ENCODE measurements around the gene PARVB. TPM values are rescaled to one million over a fixed set of nuclear protein-coding genes. Genes with fewer than 3 reads are reported as not detected.

Gene PARVB
- total and polyA plus RNA-seq, 10 of the 15 experiments (the other 5 are each of a cell fraction or from before 2014, with no cell fraction given): 5.2 to 264 (median 76.0) TPM

DNA sequence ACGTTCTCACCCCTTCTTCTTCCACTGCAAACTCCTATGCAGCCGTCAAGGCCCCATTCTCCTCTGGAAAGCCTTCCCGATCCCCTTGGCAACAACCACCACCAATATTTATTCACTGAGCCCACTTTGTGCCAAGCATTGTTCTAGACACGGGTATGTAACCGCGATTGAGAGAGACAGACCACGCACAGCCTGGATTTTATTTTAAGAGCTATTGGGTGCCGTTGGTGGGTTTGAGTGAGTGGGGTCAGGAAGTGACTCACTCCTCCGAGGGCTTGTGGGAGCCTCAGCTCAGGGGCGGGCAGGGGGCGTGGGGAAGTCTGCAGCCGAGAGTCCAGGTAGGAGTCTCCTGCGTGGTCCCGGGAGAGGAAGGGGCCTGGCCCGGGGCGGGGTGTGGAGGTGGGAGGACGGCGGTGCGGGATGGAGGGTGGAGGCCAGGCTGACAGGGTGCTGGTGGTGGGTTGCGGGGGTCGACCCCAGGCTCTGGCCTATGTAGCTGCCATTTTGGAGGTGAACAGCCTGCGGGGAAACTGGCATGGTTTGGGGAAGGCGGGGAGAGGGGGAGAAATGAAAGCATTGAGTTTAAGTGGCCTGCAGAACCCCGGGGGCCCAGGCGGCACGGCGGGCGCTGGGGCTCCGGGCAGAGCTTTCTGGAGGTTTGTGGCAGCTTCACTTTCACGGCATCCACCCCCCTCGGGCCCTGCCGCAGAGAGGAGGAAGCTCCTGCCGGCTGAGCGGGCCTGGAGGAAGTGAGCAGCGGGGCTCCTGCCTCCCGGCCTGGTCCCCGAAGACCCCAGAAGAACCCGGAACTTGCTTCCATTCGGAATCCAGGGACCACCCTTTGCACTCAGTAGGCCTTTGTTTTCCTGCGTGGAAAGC, 157.2 kb downstream of the PARVB start (continued):
- TF ChIP-seq, protein P1, sequence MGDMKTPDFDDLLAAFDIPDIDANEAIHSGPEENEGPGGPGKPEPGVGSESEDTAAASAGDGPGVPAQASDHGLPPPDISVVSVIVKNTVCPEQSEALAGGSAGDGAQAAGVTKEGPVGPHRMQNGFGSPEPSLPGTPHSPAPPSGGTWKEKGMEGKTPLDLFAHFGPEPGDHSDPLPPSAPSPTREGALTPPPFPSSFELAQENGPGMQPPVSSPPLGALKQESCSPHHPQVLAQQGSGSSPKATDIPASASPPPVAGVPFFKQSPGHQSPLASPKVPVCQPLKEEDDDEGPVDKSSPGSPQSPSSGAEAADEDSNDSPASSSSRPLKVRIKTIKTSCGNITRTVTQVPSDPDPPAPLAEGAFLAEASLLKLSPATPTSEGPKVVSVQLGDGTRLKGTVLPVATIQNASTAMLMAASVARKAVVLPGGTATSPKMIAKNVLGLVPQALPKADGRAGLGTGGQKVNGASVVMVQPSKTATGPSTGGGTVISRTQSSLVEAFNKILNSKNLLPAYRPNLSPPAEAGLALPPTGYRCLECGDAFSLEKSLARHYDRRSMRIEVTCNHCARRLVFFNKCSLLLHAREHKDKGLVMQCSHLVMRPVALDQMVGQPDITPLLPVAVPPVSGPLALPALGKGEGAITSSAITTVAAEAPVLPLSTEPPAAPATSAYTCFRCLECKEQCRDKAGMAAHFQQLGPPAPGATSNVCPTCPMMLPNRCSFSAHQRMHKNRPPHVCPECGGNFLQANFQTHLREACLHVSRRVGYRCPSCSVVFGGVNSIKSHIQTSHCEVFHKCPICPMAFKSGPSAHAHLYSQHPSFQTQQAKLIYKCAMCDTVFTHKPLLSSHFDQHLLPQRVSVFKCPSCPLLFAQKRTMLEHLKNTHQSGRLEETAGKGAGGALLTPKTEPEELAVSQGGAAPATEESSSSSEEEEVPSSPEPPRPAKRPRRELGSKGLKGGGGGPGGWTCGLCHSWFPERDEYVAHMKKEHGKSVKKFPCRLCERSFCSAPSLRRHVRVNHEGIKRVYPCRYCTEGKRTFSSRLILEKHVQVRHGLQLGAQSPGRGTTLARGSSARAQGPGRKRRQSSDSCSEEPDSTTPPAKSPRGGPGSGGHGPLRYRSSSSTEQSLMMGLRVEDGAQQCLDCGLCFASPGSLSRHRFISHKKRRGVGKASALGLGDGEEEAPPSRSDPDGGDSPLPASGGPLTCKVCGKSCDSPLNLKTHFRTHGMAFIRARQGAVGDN (IDR thresholded peaks at IDR 0.05): 0 out of 2 replicates have a peak, but pooled peaks have one; percentile 38
- TF ChIP-seq NR2C1 (IDR thresholded peaks at IDR 0.05) (no peak), TCF12 (IDR thresholded peaks at IDR 0.05; ENCODE audit: low read depth, low read length) (no peak)

DNA sequence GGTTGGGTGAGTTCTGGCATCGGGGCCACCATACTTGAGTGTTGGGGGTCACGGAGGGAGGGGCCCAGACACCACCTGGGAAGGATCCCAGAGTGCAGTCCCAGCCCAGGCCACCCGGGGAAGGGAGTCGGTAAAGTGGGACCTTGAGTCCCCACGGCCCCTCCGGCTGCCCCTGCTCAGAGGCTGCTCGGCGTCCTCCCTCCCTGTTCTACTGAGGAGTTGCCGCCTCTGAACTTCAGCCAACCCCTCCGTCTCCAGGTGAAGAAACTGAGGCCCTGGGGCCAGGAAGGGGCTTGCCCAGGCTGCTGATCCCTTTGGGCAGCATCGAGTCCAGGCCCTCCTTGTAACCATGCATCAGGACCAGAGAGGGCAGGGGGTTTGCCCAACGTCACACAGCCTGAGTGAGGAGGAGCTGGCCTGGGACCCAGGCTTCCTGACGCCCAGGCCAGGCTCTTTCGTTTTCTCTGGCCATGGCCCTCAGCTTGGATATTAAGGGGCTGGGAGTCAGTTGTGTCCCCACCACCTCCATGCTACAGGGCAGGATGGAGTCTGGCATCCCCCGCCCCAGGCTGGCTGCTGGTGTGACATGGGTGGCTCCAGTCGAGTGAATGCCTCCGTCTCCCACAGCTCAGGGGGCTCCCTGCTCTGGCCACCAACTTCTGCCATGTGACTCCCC, 157.9 kb downstream of the PARVB start:
- no peaks in the 10 kb centered on the region for H3K27me3 ChIP-seq (replicated peaks in 1 of 2; ENCODE audit: control insufficient read depth in 2 of 2, insufficient read depth in 2 of 2, low read length in 1 of 2)
- H3K36me3 ChIP-seq (ENCODE audit: control insufficient read depth in 2 of 2, insufficient read depth in 2 of 2, low read length in 1 of 2): peaks cover 0 to 2% of the 10 kb centered on the region in 2 experiments; a peak in 1 of 4 replicates
- peak overlapping the region; percentile 79 for H3K4me2 ChIP-seq (ENCODE audit: control insufficient read depth, insufficient read depth)
- no peaks in the 10 kb centered on the region for H3K9me3 ChIP-seq (replicated peaks; ENCODE audit: control insufficient read depth, insufficient read depth, low read length)
- peak overlapping the region; percentile 79 for H3K4me3 ChIP-seq
- 2% methylated on average over 17 of the region's 17 CpGs for WGBS (ENCODE audit: insufficient coverage, insufficient replicate concordance, low lambda C conversion rate, missing lambda C conversion rate)
- peak overlapping the region; percentile 71 for H2AFZ ChIP-seq (ENCODE audit: control insufficient read depth, low read depth, low read length)
- ChIA-PET SMC1A (ENCODE audit: uncharacterized antibody, unreplicated experiment) (interaction anchor here (1.8 to 3.3 kb wide), 2 partner anchors 9 to 188 kb away, joined by 7 to 20 read pairs; no protein-coding TSS in a partner anchor), POLR2A (interaction anchor here (0.8 to 2.4 kb wide), 4 partner anchors 10 to 157 kb away, joined by 3 to 7 read pairs (median 5); no protein-coding TSS in a partner anchor), CTCF (interaction anchor here (1.4 to 2.9 kb wide), 3 partner anchors 96 to 299 kb away, joined by 3 to 17 read pairs (median 6); no protein-coding TSS in a partner anchor), RAD21 (ENCODE audit: unreplicated experiment) (interaction anchor here (0.7 to 3.1 kb wide), 8 partner anchors 9 to 188 kb away, joined by 3 to 14 read pairs (median 6); no protein-coding TSS in a partner anchor)
- H4K20me1 ChIP-seq (ENCODE audit: control insufficient read depth, insufficient read depth): no peaks in the 10 kb centered on the region
- H3K27ac ChIP-seq (ENCODE audit: control insufficient read depth, insufficient read depth): peak overlapping the region; percentile 91
- peaks cover 13% of the 10 kb centered on the region for H3K4me1 ChIP-seq (ENCODE audit: control insufficient read depth, insufficient read depth, low read length)
- H3K9ac ChIP-seq (ENCODE audit: control insufficient read depth, insufficient read depth, low read length): peak overlapping the region; percentile 93
- no TSS peak for BruUV-seq (replicated peaks)
- peaks cover 11% of the 10 kb centered on the region for H3K79me2 ChIP-seq (ENCODE audit: control insufficient read depth, insufficient read depth, low read length)
- FAIRE-seq (no peak), ATAC-seq (peak; percentile 52), DNase-seq (ENCODE audit: low read depth, low spot score) (no peak)
- intact Hi-C loops (cut with micrococcal nuclease; ENCODE audit: unreplicated experiment) (no loop called here), in situ Hi-C loops (cut with MboI) (no loop called here)
- no peak for TF ChIP-seq YBX1 (IDR thresholded peaks at IDR 0.05)
- TF ChIP-seq LARP7 (IDR thresholded peaks at IDR 0.05): 0 out of 2 replicates have a peak, but pooled peaks have one; percentile 24
- no peak for TF ChIP-seq GABPA (IDR thresholded peaks at IDR 0.05; ENCODE audit: low read depth)
- no peak for TF ChIP-seq FOS (IDR thresholded peaks at IDR 0.05; ENCODE audit: borderline replicate concordance, extremely low read depth, insufficient read length)
- peak; percentile 92 for TF ChIP-seq NFXL1 (IDR thresholded peaks at IDR 0.05; ENCODE audit: borderline replicate concordance)
- TF ChIP-seq ZNF217 (IDR thresholded peaks at IDR 0.05): peak; percentile 77; the same call in 1 of the 2 replicates
- TF ChIP-seq, protein P2, sequence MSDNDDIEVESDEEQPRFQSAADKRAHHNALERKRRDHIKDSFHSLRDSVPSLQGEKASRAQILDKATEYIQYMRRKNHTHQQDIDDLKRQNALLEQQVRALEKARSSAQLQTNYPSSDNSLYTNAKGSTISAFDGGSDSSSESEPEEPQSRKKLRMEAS (IDR thresholded peaks at IDR 0.05; ENCODE audit: low read depth, low read length): 0 out of 2 replicates have a peak, but pooled peaks have one; percentile 14
- TF ChIP-seq, protein P3, sequence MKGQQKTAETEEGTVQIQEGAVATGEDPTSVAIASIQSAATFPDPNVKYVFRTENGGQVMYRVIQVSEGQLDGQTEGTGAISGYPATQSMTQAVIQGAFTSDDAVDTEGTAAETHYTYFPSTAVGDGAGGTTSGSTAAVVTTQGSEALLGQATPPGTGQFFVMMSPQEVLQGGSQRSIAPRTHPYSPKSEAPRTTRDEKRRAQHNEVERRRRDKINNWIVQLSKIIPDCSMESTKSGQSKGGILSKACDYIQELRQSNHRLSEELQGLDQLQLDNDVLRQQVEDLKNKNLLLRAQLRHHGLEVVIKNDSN (IDR thresholded peaks at IDR 0.05; ENCODE audit: borderline replicate concordance, extremely low read length, insufficient read depth, low read depth, low read length): no peak
- peak; percentile 17 for TF ChIP-seq RELA (IDR thresholded peaks at IDR 0.05; ENCODE audit: borderline replicate concordance, partially characterized antibody)
- peak; percentile 98 for TF ChIP-seq SMARCA5 (IDR thresholded peaks at IDR 0.05)
- TF ChIP-seq DPF2 (IDR thresholded peaks at IDR 0.05): peak; percentile 29; the same call in 1 of the 2 replicates
- peak; percentile 45; the same call in 1 of the 2 replicates for TF ChIP-seq POLR2AphosphoS5 (IDR thresholded peaks at IDR 0.05; ENCODE audit: low read length)
- TF ChIP-seq IKZF1 (conservative IDR thresholded peaks at IDR 0.05): 0 out of 2 replicates have a peak, but pooled peaks have one; percentile 30

All from GM12878 (cell line).